NCI-H146 treated with DMSO at 0.1 percent for 48 hours (cell line): ENCODE results near the gene KIRREL3.
A peak's percentile ranks its signal among the peaks of the same experiment; 100 is the strongest.
"Not testable (repeated sequence)": the region's sequence is repeated elsewhere in the genome, so short reads cannot be mapped to it uniquely, and the experiment has no call there.

Source experiments
- DNase-seq: peaks from one replicate; lab custom pipeline; 2025; ENCODE audit not compliant: unreplicated experiment; lab: John Stamatoyannopoulos, UW

Gene KIRREL3

DNA sequence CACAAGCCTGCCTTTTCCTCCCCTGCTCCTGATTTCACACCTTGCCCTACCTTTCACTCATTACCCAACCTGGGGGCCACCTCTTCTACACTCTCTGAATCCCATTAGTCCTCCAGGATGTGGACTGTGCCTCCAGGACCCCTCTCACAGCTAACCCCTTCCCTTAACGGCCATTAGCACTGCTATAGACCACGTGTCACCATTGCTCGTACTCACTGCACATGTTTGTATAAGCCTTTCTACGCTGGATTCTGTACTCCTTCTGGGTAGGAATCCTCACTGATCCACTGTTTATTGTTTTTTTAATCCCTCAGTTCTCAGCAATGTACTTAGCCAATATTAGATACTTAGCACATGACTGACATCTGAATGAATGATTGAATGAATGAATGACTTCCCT is 40.9 kb downstream of the KIRREL3 start:
- DNase-seq: no peak

DNA sequence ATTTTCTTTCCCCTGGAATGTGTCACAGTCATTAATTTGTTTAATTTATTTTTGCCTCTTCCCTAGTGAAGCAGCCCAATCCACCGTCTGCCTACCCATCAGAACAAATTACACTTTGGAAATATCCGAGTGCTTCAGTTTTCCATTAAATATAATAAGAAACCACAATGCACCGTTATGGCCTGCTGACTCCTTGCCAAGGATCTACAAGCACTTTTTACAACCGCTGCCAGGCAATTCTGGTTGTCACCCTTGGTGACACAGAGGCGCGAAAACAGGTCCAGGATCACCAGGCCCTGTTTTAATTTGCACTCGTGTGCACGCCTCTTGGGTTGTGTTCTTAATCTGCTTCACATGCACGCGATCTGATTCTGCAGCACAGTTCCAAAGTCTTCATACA is 43.9 kb downstream of the KIRREL3 start:
- DNase-seq: no peak

DNA sequence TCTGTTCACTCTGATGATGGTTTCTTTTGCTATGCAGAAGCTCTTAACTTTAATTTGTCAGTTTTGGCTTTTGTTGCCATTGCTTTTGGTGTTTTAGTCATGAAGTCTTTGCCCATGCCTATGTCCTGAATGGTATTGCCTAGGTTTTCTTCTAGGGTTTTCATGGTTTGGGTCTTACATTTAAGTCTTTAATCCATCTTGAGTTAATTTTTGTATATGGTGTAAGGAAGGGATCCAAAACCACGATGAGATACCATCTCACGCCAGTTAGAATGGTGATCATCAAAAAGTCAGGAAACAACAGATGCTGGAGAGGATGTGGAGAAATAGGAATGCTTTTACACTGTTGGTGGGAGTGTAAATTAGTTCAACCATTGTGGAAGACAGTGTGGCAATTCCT is 48.0 kb downstream of the KIRREL3 start:
- DNase-seq: not testable (repeated sequence)

DNA sequence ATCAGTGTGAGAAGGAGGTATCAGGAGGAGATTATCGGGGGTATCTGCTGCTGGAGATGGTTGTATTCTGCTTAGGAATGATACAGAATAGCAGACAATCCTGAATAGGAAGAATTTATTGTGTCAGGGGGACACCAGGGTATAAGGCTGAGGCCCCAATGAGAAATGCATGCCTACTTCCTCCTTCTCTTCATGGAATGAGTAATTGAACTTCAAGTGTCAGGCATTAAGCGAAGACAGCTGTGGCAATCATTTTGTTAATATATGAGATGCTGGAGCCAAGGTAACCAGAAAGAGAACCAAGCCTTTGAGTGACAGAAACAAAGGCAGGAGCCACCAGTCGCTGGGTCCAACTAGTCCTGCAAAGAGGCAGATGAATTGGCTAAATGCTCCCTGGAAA is 49.1 kb downstream of the KIRREL3 start:
- no peak for DNase-seq

DNA sequence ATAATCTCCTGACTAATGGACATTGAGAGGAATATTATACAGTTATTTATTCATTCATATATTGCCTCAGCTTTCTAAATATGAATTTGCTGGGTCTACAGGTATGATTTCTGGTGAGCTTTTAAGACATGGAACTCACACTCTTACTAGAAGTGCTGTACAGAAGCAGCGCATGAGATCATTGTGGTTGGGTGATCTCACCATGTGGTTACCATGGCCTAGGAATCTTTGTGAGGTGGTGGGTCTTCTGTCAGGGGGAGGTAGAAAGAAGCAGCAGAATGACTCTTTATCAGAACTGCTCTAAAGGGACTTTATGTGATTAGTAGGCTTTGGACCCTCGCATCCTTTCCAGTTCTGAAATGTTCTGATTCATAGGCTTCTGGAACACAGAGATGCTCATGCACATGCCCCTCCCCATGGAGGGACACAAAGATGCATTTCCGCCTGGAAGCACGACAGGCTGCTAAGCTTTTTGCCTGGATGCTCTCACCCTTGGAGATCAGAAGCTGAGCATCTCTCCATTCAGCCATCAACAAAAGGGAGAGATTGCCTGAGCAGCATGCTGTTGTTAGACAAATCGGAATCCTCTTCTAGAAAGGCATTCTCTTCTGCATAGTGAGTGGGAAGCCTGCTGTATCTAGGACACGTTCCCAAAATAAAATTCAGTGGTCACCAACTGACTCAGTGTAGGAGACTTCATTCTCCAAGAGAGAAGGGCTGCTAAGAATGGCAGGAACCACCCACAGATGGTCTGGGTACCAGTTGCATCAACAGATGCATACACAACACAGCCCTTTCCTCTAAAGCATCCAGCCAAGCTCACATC is 51.3 kb downstream of the KIRREL3 start:
- DNase-seq: no peak

DNA sequence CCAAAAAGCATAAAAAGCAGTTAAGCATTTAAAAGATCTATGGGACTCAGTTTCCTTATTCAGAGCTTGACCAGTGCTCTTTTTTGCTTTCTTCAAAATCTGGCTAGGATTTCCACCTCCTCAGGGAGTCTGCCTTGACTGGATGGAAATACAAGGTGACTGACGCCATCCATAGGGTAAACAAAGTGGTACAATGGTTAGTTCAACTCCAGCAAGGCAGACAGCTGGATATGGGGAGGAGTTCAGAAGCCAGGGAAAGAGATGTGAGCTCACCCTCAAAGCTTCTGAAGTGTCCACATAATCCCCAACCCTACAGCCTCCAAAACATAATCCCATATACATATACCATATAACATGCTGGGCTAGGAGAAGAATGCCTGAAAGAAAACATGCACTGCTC is 52.0 kb downstream of the KIRREL3 start:
- DNase-seq: no peak

DNA sequence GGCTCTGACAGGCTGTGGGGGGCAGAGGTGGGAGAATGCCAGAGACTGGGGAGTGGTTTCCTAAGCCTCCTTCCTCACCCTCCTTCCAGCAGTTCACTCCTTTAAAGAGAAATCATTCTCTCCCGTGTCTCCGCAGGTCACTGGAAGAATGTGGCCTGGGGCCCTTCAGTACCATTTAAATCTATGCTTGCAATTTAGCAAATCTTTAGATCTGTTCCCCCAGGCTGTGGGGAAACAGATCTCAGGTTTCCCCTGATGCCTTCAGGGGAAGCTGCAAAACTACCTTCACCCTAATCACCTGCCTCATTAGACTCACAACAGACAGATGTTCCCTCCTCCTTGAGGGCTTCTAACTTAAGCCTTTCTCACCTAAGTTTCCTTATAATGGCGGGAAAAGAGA is 55.3 kb downstream of the KIRREL3 start:
- peak; percentile 17 for DNase-seq

DNA sequence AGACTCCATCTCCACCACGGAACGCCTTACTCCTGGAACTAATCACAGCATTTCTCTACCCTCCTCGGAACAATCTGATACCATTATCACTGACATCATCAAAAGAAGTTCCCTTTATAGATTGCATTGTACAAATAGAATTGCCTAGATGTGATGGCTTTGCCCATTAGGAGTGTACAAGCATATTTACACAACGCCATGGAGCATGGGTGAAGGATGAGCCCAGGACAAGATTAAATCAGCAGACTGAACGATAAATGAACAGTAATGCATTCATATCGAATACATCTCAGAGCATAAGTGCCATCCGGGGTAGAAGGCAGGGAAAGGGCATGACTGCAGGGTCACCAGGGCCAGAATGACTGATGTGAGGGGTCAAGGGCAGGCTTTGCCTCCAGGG is 57.3 kb downstream of the KIRREL3 start:
- DNase-seq: no peak

DNA sequence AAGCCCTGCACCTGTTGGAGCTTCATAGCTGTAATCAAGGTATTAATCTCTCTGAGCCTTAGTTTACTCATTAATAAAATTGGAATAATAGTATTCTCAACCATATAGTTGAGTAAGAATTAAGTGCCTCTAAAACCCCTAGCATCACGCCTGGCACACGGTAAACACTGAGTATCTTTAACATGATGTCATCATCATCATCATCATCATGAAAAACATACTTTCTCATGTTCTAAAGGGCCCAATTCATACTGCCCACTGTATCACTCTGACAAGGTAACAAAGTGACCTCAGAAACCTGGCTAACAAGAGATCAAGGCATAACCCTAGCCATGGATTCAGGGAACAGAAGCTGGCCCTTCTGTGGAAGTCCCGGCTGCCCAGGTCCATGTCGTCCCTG is 58.4 kb downstream of the KIRREL3 start:
- DNase-seq: no peak

DNA sequence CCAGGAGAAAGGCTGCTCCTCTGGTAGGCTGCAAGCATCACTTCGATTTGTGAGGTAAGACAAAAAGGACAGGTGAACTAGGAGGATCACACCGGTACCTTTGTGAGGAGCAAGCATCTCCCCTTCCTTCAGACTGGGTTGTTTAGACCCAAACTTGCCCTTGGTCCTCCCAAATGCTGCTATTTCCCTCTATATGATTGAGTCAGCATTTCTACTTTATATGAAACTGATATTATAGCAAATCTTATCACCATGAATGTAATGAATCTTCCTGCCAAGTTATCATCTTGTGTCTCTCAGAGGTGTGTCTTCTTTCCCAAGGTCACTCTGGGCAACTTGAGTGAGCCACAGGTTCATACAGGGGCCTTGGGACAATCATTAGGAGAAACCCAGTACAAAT is 61.0 kb downstream of the KIRREL3 start:
- DNase-seq: no peak

DNA sequence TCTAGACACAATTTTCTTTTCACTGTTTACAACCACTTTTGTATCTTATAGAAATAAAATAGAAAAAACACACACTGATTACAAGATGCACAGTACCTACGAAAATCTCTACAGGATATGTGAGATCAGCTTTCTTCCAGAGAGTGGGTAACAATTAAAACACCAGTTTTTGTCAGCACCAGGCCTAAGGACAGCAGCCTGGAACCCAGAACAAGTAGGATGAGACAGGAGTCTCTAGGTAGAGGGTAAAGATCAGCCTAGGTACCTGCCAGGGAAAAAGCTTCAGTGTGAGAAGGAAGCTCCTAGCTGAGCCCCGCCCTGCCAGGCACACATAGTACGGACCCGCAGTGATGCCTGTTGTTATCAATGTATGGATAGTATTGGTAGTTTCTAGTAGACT is 61.9 kb downstream of the KIRREL3 start:
- DNase-seq: no peak

DNA sequence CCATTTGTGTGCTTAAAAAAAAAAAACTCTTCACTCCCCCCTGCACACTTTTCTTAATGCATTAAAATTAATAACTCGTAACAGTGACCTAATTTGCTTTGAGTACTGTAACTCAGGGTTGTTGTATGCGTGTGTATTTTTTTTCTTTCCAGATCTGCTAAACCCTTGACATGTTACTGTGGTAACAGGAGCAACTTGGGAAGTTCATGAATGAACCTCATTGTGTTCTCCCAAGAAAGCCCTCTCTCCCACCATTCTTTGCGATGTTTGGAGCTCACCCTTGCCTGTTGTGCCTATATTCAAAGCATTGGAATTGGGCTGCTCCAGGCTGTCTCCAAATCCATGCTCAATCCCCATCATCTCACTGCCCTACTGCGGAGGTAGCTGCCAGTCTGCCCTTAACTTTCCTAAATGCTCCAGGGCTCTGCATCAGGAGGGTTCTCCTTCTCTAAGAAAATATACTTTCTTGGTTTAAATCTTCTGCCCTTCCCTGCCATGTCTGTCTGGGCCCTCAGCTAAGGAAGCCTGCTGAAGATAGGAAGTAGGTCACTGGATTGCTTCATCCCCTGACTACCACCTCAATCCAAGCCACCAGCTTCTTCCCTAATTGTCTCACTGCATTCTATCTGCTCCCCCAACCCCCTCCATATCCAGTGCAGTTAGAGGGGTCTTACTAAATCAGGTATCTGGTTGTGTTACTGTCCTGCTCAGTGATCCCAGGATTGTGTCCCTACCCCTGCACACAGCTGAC is 70.3 kb downstream of the KIRREL3 start:
- DNase-seq: no peak

DNA sequence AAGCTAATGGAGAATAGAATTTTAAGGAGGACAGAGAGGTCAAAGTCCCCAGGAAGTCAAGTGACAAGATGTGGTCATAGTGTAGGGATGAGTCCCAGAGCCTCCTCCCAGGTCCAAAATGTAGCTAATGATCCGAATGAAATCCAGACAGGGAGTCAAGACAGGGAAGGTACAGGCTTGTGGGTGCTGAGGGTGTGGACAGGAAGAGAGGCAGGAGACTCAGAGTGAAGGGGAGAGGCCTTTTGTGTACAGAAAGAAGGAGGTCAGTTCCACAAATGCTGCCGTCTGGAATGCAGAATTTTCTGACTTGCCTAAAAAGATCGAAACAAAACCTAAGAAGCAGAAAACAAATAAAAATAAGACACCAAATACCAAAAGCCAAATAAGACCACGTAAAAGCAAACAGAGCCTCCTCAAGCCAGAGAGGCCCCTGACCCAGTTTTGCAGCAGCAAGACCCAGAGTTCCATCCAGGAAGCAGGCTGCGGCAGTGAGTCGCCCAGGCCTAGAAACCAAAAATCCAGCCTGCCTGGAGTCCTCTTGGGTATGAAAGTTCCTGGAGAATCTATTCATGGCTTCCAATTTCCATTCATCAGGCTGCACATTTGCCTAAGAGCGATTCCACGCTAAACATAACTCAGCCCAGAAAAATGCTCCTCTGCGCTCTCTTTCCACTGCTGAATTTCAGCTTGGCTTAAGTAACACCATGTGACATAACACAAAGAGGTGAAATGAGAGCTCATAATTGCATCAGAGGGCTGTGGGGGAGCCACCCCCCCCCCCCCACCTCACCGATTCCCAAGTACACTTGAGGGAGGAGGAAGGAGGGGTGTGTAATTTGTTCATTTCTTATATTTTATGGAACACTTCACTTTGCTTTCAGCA is 71.2 kb downstream of the KIRREL3 start:
- DNase-seq: no peak

DNA sequence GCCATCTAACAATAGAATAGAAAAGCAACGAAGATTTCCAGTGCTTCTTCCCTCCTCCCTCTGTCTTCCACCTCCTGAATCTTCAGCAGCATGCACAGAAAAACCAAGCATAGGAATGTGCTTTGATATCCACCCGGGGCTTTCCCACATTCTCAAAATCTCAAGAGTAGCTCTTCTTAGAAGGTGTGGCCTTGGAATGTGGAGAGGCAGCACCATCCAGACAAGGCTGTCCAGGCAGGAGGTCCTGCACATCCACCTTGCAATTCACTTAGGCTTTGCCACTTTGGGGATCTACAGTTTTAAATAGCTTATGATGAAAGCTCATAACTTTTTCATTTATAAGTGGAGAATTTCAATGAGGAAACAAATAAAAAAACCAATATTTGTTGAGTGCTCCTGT is 72.9 kb downstream of the KIRREL3 start:
- DNase-seq: no peak

DNA sequence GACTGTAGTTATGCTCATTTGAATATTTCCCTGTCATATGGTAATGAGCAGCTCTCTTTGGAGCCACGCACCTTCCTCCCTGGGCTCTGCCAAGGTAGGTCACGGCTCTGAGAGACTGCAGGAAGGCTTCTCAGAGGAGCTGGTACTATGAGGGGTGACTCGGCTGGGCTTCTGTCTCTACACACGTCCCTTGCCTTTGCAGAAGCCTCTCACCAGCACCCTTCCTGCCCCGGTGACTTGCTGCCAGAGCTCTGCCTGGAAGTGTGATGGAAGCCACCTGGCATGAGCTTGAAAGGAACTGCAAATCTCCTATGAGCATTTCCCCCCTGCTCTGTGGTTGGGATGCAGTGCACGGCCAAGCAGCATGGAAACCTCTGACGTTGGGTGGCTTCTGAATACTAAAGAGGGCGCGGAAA is 74.2 kb downstream of the KIRREL3 start:
- DNase-seq: no peak

DNA sequence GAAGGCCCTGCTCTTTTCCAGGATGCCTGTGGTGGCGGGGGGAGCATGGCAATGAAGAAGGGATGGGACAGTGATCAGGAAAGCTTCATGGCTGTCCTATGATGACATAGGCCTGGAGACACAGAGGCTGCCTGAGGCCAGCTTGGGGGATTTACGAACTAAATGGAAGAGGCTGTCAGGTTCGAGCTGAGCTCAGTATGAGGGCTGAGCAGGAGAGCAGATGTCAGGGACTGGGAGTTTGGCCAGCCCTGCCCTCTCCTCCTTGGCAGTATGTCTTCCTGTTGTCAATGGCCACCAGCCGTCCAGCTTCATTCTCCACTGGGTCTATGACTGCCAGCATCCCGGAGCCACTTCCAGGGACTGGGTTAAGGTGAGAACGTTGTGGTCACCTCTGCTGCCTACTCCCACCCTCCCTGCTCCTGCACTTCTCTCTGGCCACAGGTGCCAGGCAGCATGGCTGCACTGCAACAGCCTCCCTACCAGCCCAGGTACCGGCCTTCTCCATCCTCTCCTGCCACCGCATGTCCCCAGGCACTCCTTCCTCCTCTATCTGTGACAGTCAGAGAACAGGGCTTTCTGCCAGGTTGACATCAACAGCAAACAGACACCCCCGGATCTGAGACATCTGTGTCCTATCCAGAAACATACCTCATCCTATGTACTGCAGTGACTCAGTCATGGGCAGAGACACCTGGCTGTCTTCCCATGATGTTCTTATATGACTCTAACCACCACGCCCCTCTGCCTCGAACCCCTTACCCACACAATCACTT is 75.1 kb downstream of the KIRREL3 start:
- no peak for DNase-seq

DNA sequence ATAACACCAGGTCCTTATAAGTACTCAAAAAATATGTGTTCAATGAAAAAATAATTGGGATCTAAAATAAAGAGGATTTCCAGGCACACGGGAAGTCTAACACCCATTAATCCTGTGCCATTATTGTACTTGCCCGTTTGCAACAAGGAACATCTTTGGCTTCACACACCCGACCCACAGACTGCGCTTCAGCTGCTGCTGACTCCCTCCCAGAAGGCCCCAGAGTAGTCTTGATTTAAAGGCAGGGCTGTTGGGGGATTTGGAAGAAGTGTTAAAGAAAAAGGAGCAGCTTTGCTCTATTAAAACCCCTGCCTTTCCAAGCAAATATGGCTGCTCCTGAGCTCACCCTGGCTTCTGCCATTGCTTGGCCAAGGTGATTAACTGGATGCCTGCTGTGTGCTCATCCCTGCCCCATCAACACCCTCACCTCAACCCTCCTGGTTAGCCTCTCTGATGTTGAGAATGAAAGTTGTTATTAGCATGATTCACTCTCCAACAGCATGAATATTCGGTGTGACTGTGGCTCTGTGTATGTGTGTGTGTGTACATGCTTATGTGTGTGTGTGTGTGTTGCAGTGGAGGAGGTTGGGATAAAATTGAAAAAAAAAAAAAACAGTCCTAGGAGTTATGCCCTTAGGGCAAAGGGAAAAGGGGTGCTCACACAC is 76.1 kb downstream of the KIRREL3 start:
- no peak for DNase-seq

DNA sequence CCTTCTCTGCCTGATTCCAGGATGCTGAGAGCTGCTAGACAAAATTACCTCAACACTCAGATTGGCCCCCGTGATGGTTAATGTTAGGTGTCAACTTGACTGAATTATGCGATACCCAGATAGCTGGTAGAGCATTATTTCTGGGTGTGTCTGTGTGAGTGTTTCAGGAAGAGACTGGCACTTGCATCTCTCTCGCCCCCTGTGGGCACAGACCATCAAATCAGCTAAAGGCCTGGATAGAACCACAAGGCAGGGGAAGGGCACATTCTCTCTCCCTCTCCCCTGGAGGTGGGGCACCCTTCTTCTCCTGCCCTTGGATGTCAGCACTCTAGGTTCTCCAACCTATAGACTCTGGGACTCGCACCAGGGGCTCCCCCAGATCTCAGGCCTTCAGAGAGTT is 79.7 kb downstream of the KIRREL3 start:
- DNase-seq: no peak

DNA sequence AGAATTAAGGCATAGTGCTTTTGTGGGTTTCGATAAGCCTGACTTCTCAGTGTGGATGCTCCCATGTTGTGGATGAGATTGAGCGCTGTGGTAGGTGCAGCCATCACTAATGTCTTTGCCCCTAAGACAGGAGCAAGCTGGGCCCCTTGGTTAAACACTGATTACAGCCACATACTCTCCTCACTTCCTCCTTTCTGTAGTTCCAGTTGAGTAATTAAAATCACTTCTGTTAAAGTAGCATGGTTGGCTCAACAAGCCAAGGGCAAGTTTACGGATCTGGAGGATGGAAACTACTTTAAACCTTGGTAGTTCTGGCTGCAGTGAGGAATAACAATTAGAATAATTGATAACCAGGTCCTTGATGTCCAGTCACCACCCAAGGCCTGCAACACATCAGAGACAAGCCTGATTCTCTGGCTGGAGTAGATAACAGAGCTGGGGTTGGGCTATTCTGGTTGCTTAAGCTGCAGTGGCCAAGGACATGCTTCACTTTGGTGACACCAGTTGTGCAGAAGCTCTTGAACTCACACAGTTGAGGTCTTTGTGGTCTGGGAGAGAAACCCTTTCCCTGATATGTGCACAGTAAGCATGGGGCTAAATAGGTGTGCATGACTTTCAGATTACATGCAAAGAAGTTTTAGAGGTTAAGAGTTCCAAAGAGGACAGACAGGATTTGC is 81.3 kb downstream of the KIRREL3 start:
- no peak for DNase-seq

DNA sequence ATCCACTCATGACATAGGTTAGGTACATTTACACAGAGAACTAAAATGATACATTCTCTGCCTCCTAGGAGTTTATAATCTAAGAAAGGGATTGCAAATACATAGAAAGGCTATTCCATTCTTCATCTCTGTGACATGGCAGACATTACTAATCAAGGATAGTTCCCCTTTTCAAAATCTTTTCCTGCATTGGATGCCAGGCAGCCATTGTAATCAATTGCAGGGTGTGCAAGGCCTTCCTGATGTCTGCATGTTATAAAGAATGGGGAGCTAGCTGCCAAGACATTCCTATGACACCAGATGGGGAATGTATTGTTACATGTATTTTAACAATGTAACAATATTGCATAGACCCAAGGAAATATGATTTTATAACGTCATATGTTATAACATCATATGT is 82.0 kb downstream of the KIRREL3 start:
- no peak for DNase-seq
